K562 (cell line): ENCODE results near the gene PRKAG2. TPM values are rescaled to one million over a fixed set of nuclear protein-coding genes. Genes with fewer than 3 reads are reported as not detected.

ENCODE experiments used
- DIDO1 ChIP-seq: fragments of 450-650 bp; IDR thresholded peaks from 2 replicates; pipeline ENCODE4 v1.6.1; 2016; ENCODE audit warnings: low read depth, missing biosample characterization, missing genetic modification characterization
- FOS ChIP-seq: IDR thresholded peaks from 3 replicates; pipeline ENCODE4 v1.6.1; 2011; ENCODE audit not compliant: insufficient read length; ENCODE audit errors: extremely low read depth
- FOXA3 ChIP-seq, 2 experiments: fragments of 450-650 bp in 1 of 2; sonication (generic) in 1 of 2; formaldehyde crosslinking; IDR thresholded peaks in 1 of 2; conservative IDR thresholded peaks in 1 of 2; 2 replicates each; pipeline versions ENCODE4 v1.4.0 to v1.8.0; 2020 to 2022; ENCODE audit warnings: mild to moderate bottlenecking in 2 of 2, missing genetic modification reagents in 1 of 2
- MYC ChIP-seq, 2 experiments: fragments of 250-450 bp in 1 of 2; sonication (Bioruptor Pico) in 1 of 2; IDR thresholded peaks; 2 replicates each; pipeline versions ENCODE4 v1.5.1 to v1.6.1; 2012 to 2021; ENCODE audit warnings: low read depth in 2 of 2, borderline replicate concordance in 1 of 2, improper control_type of control experiment in 1 of 2, low read length in 1 of 2, mild to moderate bottlenecking in 1 of 2, moderate library complexity in 1 of 2
- ZNF764 ChIP-seq: fragments of 250-450 bp; sonication (Bioruptor Pico); IDR thresholded peaks from 2 replicates; pipeline ENCODE4 v1.4.0; 2020; ENCODE audit warnings: low read depth, mild to moderate bottlenecking, moderate library complexity
- ZNF77 ChIP-seq: fragments of 250-450 bp; sonication (Bioruptor Pico); IDR thresholded peaks from 2 replicates; pipeline ENCODE4 v1.5.0; 2020
- polyA plus RNA-seq, 8 experiments: library from polyadenylated mRNA; depleted of rRNA in 4 of 8; stranded (reverse) in 5 of 8; unstranded in 3 of 8; fragments of >200 nt; fragmentation: Nextera tagmentation in 2 of 8; fragmentation: Illumina TruSeq in 1 of 8; extraction: Ambion mirVana in 2 of 8; extraction: Trizol in 1 of 8; gene quantifications; 2 replicates each; pipeline versions ENCODE4 v1.2.1 to v1.2.3, GENCODE V29; 2011 to 2014; ENCODE audit warnings: inconsistent platforms in 1 of 8, missing spikeins in 1 of 8
- total RNA-seq, 7 experiments: library from RNA; depleted of rRNA in 6 of 7; stranded (reverse); fragments of >200 nt in 6 of 7; fragmentation: Illumina TruSeq in 2 of 7; extraction: Trizol in 2 of 7; gene quantifications; 2 replicates each; pipeline versions ENCODE4 v1.2.1 to v1.2.3, GENCODE V29; 2011 to 2021; ENCODE audit warnings: low replicate concordance in 1 of 7
- TF ChIP-seq, protein P1 (sequence below): fragments of 450-650 bp; IDR thresholded peaks from 2 replicates; pipeline ENCODE4 v1.6.1; 2016; ENCODE audit warnings: mild to moderate bottlenecking, moderate library complexity

Gene PRKAG2
- total and polyA plus RNA-seq, 9 of the 15 experiments (the other 6 are each of a cell fraction or from before 2014, with no cell fraction given) = 0.99 to 5.6 (median 3.3) TPM

DNA sequence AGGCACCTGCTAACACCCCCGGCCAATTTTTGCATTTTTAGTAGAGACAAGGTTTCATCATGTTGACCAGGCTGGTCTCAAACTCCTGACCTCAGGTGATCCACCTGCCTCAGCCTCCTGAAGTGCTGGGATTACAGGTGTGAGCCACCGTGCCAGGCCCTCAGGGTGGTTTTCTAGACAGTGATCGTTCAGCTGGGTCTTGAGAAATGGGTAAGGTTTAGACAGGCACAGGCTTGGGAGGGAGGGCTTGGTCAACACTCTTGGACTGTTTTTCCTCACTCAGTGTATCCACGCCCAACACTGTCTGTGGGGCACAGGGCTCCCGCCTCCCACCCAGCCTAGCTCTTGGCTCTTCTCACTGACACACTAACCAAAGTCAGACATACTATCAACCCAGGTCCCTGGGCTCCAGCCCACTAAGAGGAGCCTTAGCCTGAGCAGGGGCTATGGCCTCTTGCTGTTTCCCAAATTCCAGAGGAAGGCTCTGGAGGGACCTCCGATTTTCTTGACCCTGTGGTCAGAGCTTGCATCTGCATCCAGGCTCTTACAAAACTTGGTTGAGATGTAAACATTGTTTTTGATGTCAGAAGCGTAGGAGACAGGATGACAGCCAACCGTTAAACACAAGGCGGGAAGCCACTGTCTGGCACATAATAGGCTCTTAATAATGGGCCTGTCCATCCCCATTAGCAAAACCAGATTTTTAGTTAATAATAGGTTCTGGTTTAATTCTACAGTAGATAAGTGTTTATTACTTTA, 143.9 kb downstream of the PRKAG2 start (continued):
- TF ChIP-seq, protein P1, sequence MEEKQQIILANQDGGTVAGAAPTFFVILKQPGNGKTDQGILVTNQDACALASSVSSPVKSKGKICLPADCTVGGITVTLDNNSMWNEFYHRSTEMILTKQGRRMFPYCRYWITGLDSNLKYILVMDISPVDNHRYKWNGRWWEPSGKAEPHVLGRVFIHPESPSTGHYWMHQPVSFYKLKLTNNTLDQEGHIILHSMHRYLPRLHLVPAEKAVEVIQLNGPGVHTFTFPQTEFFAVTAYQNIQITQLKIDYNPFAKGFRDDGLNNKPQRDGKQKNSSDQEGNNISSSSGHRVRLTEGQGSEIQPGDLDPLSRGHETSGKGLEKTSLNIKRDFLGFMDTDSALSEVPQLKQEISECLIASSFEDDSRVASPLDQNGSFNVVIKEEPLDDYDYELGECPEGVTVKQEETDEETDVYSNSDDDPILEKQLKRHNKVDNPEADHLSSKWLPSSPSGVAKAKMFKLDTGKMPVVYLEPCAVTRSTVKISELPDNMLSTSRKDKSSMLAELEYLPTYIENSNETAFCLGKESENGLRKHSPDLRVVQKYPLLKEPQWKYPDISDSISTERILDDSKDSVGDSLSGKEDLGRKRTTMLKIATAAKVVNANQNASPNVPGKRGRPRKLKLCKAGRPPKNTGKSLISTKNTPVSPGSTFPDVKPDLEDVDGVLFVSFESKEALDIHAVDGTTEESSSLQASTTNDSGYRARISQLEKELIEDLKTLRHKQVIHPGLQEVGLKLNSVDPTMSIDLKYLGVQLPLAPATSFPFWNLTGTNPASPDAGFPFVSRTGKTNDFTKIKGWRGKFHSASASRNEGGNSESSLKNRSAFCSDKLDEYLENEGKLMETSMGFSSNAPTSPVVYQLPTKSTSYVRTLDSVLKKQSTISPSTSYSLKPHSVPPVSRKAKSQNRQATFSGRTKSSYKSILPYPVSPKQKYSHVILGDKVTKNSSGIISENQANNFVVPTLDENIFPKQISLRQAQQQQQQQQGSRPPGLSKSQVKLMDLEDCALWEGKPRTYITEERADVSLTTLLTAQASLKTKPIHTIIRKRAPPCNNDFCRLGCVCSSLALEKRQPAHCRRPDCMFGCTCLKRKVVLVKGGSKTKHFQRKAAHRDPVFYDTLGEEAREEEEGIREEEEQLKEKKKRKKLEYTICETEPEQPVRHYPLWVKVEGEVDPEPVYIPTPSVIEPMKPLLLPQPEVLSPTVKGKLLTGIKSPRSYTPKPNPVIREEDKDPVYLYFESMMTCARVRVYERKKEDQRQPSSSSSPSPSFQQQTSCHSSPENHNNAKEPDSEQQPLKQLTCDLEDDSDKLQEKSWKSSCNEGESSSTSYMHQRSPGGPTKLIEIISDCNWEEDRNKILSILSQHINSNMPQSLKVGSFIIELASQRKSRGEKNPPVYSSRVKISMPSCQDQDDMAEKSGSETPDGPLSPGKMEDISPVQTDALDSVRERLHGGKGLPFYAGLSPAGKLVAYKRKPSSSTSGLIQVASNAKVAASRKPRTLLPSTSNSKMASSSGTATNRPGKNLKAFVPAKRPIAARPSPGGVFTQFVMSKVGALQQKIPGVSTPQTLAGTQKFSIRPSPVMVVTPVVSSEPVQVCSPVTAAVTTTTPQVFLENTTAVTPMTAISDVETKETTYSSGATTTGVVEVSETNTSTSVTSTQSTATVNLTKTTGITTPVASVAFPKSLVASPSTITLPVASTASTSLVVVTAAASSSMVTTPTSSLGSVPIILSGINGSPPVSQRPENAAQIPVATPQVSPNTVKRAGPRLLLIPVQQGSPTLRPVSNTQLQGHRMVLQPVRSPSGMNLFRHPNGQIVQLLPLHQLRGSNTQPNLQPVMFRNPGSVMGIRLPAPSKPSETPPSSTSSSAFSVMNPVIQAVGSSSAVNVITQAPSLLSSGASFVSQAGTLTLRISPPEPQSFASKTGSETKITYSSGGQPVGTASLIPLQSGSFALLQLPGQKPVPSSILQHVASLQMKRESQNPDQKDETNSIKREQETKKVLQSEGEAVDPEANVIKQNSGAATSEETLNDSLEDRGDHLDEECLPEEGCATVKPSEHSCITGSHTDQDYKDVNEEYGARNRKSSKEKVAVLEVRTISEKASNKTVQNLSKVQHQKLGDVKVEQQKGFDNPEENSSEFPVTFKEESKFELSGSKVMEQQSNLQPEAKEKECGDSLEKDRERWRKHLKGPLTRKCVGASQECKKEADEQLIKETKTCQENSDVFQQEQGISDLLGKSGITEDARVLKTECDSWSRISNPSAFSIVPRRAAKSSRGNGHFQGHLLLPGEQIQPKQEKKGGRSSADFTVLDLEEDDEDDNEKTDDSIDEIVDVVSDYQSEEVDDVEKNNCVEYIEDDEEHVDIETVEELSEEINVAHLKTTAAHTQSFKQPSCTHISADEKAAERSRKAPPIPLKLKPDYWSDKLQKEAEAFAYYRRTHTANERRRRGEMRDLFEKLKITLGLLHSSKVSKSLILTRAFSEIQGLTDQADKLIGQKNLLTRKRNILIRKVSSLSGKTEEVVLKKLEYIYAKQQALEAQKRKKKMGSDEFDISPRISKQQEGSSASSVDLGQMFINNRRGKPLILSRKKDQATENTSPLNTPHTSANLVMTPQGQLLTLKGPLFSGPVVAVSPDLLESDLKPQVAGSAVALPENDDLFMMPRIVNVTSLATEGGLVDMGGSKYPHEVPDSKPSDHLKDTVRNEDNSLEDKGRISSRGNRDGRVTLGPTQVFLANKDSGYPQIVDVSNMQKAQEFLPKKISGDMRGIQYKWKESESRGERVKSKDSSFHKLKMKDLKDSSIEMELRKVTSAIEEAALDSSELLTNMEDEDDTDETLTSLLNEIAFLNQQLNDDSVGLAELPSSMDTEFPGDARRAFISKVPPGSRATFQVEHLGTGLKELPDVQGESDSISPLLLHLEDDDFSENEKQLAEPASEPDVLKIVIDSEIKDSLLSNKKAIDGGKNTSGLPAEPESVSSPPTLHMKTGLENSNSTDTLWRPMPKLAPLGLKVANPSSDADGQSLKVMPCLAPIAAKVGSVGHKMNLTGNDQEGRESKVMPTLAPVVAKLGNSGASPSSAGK = no peak
- TF ChIP-seq ZNF77 (CRISPR knock-in tag) (no peak), ZNF764 (CRISPR knock-in tag) (no peak), MYC (IDR thresholded peaks at IDR 0.05; ENCODE audit: low read depth, low read length) (no peak), MYC (CRISPR knock-in tag; IDR thresholded peaks at IDR 0.05; ENCODE audit: borderline replicate concordance, low read depth) (no peak), DIDO1 (no peak), FOS (no peak), FOXA3 (CRISPR knock-in tag; conservative IDR thresholded peaks at IDR 0.05 in 1 of 2, IDR thresholded peaks at IDR 0.05 in 1 of 2) (no peak)
- TF ChIP-seq, all 486 proteins: peak for 0
